Testis (tissue), 2 donors: Measurements from ENCODE around the gene BPTF.

ENCODE experiments used
- CTCF ChIP-seq, 3 experiments: fragments of 450-650 bp in 2 of 3; fragments of 200-600 bp in 1 of 3; sonication (generic) in 1 of 3; IDR thresholded peaks; one replicate each; pipeline ENCODE4 v1.5.1; 2016 to 2019; ENCODE audit warnings: antibody characterized with exemption in 3 of 3, mild to moderate bottlenecking in 2 of 3, moderate library complexity in 1 of 3
- POLR2A ChIP-seq: fragments of 450-650 bp; IDR thresholded peaks from one replicate; pipeline ENCODE4 v1.6.1; 2017; ENCODE audit warnings: antibody characterized with exemption, mild to moderate bottlenecking, moderate library complexity

- TF ChIP-seq CTCF (IDR thresholded peaks at IDR 0.05): no peak
- no peak for TF ChIP-seq POLR2A
These were observed 195.1 kb downstream of the BPTF start for GRCh38 chr17:68020409-68020756.
